Dedifferentiated amniotic fluid mesenchymal stem cell (primary cell): ENCODE results near the gene PDCD2L.
"Not testable (repeated sequence)": the region's sequence is repeated elsewhere in the genome, so short reads cannot be mapped to it uniquely, and the experiment has no call there.

Experiments used
- DNase-seq: peaks from one replicate; pipeline ENCODE4 v3.0.0-alpha.2; 2016; ENCODE audit errors: extremely low spot score

PDCD2L gene

DNA sequence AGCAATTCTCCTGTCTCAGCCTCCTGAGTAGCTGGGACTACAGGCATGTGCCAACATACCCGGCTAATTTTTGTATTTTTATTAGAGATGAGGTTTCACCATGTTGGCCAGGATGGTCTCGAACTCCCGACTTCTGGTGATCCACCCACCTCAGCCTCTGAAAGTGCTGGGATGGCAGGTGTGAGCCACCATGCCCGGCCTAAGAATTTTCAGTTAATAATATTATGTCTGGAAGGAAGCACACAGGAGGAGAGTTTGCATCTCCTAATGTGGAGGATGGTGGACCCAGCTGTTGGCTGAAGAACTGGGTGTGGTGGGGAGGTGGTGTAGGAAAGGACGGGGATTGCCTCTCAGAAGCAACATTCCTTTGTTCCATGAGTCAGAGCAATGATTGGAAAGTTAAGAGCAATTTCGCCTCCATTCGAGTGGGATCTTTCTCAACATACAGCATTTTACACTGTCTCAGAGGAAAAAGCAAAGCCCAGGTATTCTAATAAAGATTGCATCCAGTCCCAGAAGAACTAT is 11.9 kb downstream of the PDCD2L start:
- no peak for DNase-seq

GRCh38 chr19:34418300-34418699 is 14.1 kb downstream of the PDCD2L start:
- DNase-seq: no peak

DNA sequence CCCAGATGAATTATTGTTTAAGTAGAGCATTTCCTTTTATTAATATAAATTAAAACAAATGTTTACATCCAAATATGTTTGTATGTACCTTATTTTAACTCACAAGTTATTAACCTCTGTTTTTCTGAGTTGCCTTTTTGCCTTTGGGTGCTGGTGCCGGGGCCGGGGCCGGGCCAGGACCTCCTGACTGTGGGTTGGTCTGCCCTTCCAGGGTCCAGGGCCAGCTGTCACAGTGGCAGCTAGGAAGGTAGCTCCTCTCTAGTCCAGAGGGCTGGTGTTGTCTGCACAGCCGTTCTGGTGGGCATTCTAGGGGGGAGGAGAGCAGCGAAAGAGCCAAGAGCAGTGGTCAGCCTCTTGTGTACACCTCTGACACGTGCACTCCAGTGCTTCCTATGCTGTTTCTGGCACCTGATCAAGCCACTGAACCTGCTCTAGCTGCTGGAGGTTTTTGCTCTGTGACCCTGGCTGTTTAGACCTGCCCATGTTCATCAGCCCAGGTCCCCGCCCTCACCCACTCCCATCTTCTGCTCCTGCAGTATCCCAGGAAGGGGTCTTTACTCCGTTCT is 22.0 kb downstream of the PDCD2L start:
- no peak for DNase-seq

- DNase-seq: peak; percentile 54
Observed at GRCh38 chr19:34428549-34429285, 24.5 kb downstream of the PDCD2L start.

DNA sequence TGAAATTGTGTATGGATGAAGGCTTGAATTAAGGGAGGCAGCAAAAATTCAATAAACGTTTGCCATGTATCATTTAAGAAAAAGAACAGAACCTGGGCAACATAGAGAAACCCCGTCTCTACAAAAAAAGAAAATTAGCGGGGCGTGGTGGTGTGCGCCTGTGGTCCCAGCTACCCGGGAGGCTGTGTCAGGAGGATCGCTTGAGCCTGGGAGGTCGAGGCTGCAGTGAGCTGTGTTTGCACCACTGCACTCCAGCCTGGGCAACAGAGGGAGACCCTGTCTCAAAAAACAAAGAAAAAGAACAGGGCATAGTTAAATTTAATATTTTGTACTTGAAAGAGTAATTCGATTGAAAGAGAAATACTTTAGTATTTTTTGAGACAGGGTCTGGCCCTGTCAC is 25.4 kb downstream of the PDCD2L start:
- no peak for DNase-seq

- DNase-seq: no peak
Observed at GRCh38 chr19:34430738-34431625, 26.8 kb downstream of the PDCD2L start.

GRCh38 chr19:34431681-34432402 is 27.6 kb downstream of the PDCD2L start:
- DNase-seq: no peak

- no peak for DNase-seq
Observed at GRCh38 chr19:34432797-34433196, 28.6 kb downstream of the PDCD2L start.

- DNase-seq: no peak
Observed at GRCh38 chr19:34436716-34437115, 32.5 kb downstream of the PDCD2L start.

DNA sequence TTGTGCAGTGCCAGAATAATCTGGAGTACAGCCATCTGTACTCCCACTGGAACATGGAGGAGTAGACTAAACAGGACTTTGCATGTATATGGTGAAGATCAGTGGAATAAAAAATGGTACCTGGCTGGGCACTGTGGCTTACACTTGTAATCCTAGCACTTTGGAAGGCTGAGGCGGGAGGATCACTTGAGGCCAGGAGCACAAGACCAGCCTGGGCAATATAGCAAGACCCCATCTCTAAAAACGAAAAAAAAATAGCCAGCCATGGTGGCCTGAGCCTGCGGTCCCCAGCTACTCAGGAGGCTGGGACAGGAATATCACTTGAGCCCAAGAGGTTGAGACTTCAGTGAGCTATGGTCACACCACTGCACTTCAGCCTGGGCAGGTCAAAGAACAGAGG is 44.0 kb downstream of the PDCD2L start:
- DNase-seq: no peak

DNA sequence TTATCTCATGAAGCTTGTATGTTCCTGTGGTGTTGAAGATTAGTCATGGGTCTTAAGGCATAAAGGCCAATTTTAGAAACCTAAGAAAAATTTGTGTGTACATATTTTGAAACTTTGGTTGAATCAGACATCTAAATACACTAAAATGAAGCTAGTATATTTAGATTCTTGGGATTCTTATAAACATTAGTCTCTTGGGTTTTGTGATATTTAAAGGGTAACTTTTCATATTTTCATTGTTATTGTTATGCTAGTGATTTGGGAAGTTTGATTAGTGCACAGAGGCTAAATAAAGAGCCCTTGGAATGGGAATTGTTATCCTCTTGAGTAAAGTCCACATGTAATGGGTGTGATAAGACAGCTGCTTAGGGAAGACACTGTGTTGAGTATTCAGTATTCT is 48.5 kb downstream of the PDCD2L start:
- peak; percentile 19 for DNase-seq

- DNase-seq: no peak
Observed at GRCh38 chr19:34454091-34454490, 49.9 kb downstream of the PDCD2L start.

- no peak for DNase-seq
Observed at GRCh38 chr19:34454685-34455084, 50.5 kb downstream of the PDCD2L start.

DNA sequence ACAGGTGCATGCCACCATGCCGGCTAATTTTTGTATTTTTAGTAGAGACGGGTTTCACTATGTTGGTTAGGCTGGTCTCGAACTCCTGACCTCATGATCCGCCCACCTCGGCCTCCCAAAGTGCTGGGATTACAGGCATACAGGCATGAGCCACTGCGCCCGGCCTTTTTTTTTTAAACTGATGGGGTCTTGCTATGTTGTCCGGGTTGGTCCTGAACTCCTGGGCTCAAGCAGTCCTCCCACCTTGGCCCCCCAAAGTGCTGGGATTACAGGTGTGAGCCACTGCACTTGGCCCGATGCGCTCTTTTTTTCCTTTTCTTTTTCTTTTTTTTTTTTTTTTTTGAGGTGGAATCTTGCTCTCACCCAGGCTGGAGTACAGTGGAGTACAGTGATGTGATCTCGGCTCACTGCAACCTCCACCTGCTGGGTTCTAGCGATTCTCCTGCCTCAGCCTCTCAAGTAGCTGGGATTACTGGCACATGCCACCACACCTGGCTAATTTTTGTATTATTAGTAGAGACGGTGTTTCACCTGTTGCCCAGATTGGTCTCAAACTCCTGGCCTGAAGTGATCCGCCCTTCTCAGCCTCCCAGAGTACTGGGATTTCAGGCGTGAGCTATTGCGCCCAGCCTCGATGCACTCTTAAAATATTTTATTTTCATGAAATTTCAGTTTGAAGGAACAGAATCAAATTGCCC is 51.7 kb downstream of the PDCD2L start:
- DNase-seq: not testable (repeated sequence)

DNA sequence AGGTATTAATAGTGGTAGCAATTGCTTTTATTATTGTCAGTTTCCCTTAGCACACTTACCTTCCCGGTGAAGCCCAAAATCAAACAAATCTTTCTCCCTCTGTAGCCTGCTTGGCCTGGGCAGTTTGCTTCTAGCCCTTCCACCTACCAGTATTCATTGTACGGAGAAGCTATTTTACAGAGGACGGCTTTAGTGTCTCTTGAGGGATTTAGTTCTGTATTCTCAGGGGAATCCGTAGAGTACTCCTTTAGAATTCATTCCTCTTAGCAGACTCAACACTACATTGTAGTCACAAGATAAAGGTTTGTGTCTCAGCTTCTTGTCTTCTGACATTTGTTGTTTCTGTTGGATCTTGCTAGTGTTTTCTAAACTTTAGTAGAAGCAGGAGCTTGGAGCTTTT is 53.2 kb downstream of the PDCD2L start:
- no peak for DNase-seq

GRCh38 chr19:34458677-34459076 is 54.5 kb downstream of the PDCD2L start:
- no peak for DNase-seq

DNA sequence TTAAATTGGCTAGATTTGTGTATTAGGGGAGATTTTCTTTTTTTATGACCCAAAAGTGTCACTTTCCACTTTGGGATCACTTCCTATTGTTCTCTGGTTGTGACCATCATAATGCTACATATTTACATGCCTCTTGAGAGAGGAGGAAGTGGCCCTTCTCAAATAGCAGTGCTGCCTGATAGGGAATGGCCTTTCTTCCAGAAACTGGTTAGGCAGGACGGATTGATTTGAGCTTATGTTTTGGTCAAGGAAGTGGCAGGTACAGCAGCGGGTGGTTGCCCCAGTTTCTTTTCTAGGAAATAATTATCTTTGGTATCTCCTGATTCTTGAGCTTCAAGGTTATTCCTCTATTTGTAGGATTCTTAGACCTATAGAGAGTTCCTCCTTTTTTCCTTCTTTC is 55.4 kb downstream of the PDCD2L start:
- DNase-seq: no peak

DNA sequence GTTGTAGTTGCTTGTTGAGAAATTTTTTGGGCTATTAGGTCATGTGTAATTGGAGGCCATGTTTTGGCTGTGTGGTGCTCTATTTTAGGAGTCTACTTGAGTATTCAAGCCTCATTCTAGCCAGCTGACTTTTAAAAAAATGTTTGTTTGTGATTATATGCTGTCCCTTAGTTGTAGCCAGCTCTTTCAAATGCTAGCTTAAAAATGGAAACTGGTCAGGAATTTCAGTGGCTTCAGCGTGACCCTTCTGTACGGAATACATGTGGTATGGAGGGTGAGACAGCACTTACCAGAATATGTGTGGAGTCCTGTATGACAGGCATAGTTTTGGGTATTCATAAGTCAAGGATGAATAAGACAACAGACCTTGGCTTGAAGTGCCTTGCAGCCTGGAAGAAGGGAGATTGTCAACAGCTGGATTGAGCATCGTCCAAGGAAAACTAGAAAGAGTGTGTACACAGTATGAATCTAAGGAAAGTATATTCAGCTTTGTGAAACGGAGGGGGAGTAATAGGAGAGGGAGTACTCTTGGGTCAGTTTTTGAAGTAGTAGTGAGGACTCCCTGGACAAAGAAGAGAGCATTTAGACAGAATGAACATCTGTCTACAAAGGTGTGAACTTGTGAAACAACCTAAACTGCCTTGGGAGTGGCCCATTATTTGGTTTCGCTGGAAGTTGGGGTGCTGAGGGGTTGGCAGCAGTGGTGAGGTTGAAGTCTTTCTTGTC is 57.3 kb downstream of the PDCD2L start:
- DNase-seq: no peak

DNA sequence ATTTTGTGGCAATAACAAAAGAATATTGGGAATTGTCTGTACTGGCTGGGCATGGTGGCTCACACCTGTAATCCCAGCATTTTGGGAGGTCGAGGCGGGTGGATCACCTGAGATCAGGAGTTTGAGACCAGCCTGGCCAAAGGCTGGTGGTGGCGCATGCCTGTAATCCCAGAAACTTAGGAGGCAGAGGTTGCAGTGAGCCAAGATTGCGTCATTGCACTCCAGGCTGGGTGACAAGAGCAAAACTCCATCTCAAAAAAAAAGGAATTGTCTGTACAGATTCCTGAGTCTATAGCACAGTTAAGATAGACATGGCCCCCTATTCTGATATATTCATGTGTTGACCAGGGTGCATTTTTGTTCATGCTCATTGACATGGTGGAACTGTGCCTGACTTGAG is 60.6 kb downstream of the PDCD2L start:
- not testable (repeated sequence) for DNase-seq

DNA sequence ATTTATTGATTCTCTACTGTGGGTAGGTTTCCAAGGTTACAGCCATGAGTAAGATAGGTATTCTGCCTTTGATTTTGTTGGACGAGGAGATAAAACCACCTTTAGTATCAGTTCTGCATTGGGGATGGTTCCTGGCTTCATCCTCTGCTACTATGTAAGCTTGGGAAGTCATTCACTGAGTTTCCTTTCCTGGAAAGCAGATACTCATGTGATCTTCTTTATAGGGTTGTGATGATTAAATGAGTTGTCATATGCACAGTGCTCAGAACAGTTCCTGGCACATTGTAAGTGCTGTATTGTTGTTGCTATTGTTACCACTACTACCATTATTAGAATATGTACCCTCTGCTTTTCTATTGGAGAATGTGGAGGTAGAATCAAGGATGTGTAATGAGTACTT is 64.2 kb downstream of the PDCD2L start:
- no peak for DNase-seq

GRCh38 chr19:34469026-34469425 is 64.8 kb downstream of the PDCD2L start:
- DNase-seq: not testable (repeated sequence)
